Suprapubic skin (tissue), 4 donors: ENCODE measurements around the gene LRMDA. TPM values are rescaled to one million over a fixed set of nuclear protein-coding genes. Genes with fewer than 3 reads are reported as not detected.

Experiments used
- DNase-seq, 2 donors: peaks; one replicate each; pipeline ENCODE4 v3.0.0-alpha.2; 2019; ENCODE audit warnings: low spot score in 2 of 2
- H3K27ac ChIP-seq: fragments of 200-600 bp; sonication (generic); one replicate; pipeline ENCODE4 v1.5.1; 2019
- H3K27me3 ChIP-seq: fragments of 200-600 bp; sonication (generic); one replicate; pipeline ENCODE4 v1.5.1; 2019
- H3K36me3 ChIP-seq: fragments of 200-600 bp; sonication (generic); one replicate; pipeline ENCODE4 v1.5.1; 2019
- H3K4me1 ChIP-seq: fragments of 200-600 bp; sonication (generic); one replicate; pipeline ENCODE4 v1.5.1; 2019
- H3K4me3 ChIP-seq: fragments of 200-600 bp; sonication (generic); one replicate; pipeline ENCODE4 v1.5.1; 2019; ENCODE audit warnings: mild to moderate bottlenecking
- H3K9me3 ChIP-seq: fragments of 200-600 bp; sonication (generic); one replicate; pipeline ENCODE4 v1.5.1; 2019
- CTCF ChIP-seq, 2 donors: fragments of 200-600 bp in 1 of 2; fragments of 450-650 bp in 1 of 2; sonication (generic) in 1 of 2; IDR thresholded peaks; one replicate each; pipeline ENCODE4 v1.5.1; 2016 to 2019; ENCODE audit warnings: antibody characterized with exemption in 2 of 2, mild to moderate bottlenecking in 1 of 2, moderate library complexity in 1 of 2
- EP300 ChIP-seq: sonication (generic); formaldehyde crosslinking; IDR thresholded peaks from one replicate; pipeline ENCODE4 v1.6.1; 2017; ENCODE audit warnings: antibody characterized with exemption
- POLR2A ChIP-seq, 2 donors: fragments of 450-650 bp; IDR thresholded peaks; one replicate each; pipeline ENCODE4 v1.6.1; 2017; ENCODE audit warnings: antibody characterized with exemption in 2 of 2, mild to moderate bottlenecking in 2 of 2, moderate library complexity in 2 of 2
- POLR2AphosphoS5 ChIP-seq, 3 donors: sonication (generic); formaldehyde crosslinking; IDR thresholded peaks; one replicate each; pipeline ENCODE4 v1.6.1; 2017; ENCODE audit warnings: antibody characterized with exemption in 3 of 3
- WGBS: methylation state at CpG from one replicate; pipeline ENCODE4 v1.1.5; 2018; 5-methylcytosine and 5-hydroxymethylcytosine counted together
- total RNA-seq, 4 donors: library from RNA; depleted of rRNA; stranded (reverse); fragments of >200 nt; gene quantifications; one replicate each; pipeline ENCODE4 v1.1.0, GENCODE V29; 2016

The LRMDA gene
- total RNA-seq, 4 donors from 2014 or later: 0.10 to 2.9 (median 1.9) TPM; not detected in 1

GRCh38 chr10:76017026-76017732 lies 585.8 kb downstream of the LRMDA start:
- Histone ChIP-seq H3K36me3 (no peaks in the 10 kb centered on the region), H3K27me3 (no peaks in the 10 kb centered on the region), H3K4me1 (no peaks in the 10 kb centered on the region), H3K9me3 (no peaks in the 10 kb centered on the region), H3K4me3 (no peak overlapping the region), H3K27ac (no peak overlapping the region)
- TF ChIP-seq CTCF (IDR thresholded peaks at IDR 0.05) (no peak), POLR2AphosphoS5 (IDR thresholded peaks at IDR 0.05) (no peak), POLR2A (IDR thresholded peaks at IDR 0.05) (no peak), EP300 (no peak)
- 91% methylated on average over 14 of the region's 14 CpGs for WGBS
- DNase-seq: no peak

- Histone ChIP-seq H3K36me3 (no peaks in the 10 kb centered on the region), H3K4me3 (no peak overlapping the region), H3K27ac (no peak overlapping the region), H3K4me1 (no peaks in the 10 kb centered on the region), H3K9me3 (no peaks in the 10 kb centered on the region), H3K27me3 (no peaks in the 10 kb centered on the region)
- TF ChIP-seq EP300 (no peak), POLR2AphosphoS5 (IDR thresholded peaks at IDR 0.05) (no peak), POLR2A (IDR thresholded peaks at IDR 0.05) (no peak), CTCF (IDR thresholded peaks at IDR 0.05) (no peak)
- WGBS: 80% methylated on average over 6 of the region's 6 CpGs
- no peak for DNase-seq
Measured at GRCh38 chr10:76017733-76018433, 586.5 kb downstream of the LRMDA start.

GRCh38 chr10:76020630-76021029 lies 589.2 kb downstream of the LRMDA start:
- Histone ChIP-seq H3K27ac (no peak overlapping the region), H3K4me3 (no peak overlapping the region), H3K9me3 (no peaks in the 10 kb centered on the region), H3K36me3 (no peaks in the 10 kb centered on the region), H3K4me1 (no peaks in the 10 kb centered on the region), H3K27me3 (no peaks in the 10 kb centered on the region)
- WGBS: 95% methylated on average over 2 of the region's 2 CpGs
- TF ChIP-seq POLR2AphosphoS5 (IDR thresholded peaks at IDR 0.05): no peak
- no peak for TF ChIP-seq CTCF (IDR thresholded peaks at IDR 0.05)
- no peak for TF ChIP-seq EP300
- TF ChIP-seq POLR2A (IDR thresholded peaks at IDR 0.05): no peak
- no peak for DNase-seq

GRCh38 chr10:76021398-76021797 lies 590.0 kb downstream of the LRMDA start:
- Histone ChIP-seq H3K4me3 (no peak overlapping the region), H3K36me3 (no peaks in the 10 kb centered on the region), H3K4me1 (no peaks in the 10 kb centered on the region), H3K9me3 (no peaks in the 10 kb centered on the region), H3K27me3 (no peaks in the 10 kb centered on the region), H3K27ac (no peak overlapping the region)
- WGBS: 85% methylated on average over 1 of the region's 1 CpG
- TF ChIP-seq CTCF (IDR thresholded peaks at IDR 0.05) (no peak), POLR2AphosphoS5 (IDR thresholded peaks at IDR 0.05) (no peak), POLR2A (IDR thresholded peaks at IDR 0.05) (no peak), EP300 (no peak)
- DNase-seq: no peak

GRCh38 chr10:76022366-76022765 lies 590.9 kb downstream of the LRMDA start:
- H3K27me3 ChIP-seq: no peaks in the 10 kb centered on the region
- no peaks in the 10 kb centered on the region for H3K4me1 ChIP-seq
- DNase-seq: no peak
- no peak overlapping the region for H3K4me3 ChIP-seq
- no peaks in the 10 kb centered on the region for H3K36me3 ChIP-seq
- WGBS: 95% methylated on average over 2 of the region's 2 CpGs
- H3K27ac ChIP-seq: no peak overlapping the region
- TF ChIP-seq POLR2AphosphoS5 (IDR thresholded peaks at IDR 0.05): no peak
- no peak for TF ChIP-seq CTCF (IDR thresholded peaks at IDR 0.05)
- no peaks in the 10 kb centered on the region for H3K9me3 ChIP-seq
